H7 (cell line): ENCODE data around the gene KLHDC9. TPM values are rescaled to one million over a fixed set of nuclear protein-coding genes. Genes with fewer than 3 reads are reported as not detected.
"Not testable (repeated sequence)": the region's sequence is repeated elsewhere in the genome, so short reads cannot be mapped to it uniquely, and the experiment has no call there.

Experiments used
- DNase-seq: peaks from one replicate; pipeline ENCODE4 v3.0.0; 2012
- H3K27me3 ChIP-seq: 2 replicates; pipeline ENCODE4 v1.6.0; 2011; ENCODE audit warnings: mild to moderate bottlenecking, low read length; ENCODE audit not compliant: control insufficient read depth, insufficient read depth
- H3K36me3 ChIP-seq: replicated peaks from 2 replicates; pipeline ENCODE4 v1.5.1; 2011; ENCODE audit warnings: low read length; ENCODE audit not compliant: control insufficient read depth, insufficient read depth
- H3K4me3 ChIP-seq: 2 replicates; pipeline ENCODE4 v1.5.1; 2011; ENCODE audit warnings: low read depth, mild to moderate bottlenecking, control low read depth, low read length, moderate library complexity; ENCODE audit not compliant: insufficient read depth
- total RNA-seq: library from RNA; depleted of rRNA; stranded (reverse); fragments of >200 nt; shearing (Covaris generic); gene quantifications from 2 replicates; pipeline ENCODE4 v1.2.3, GENCODE V29; 2014

Gene KLHDC9
- total RNA-seq, 1 experiment from 2014 or later: 23.2 TPM

GRCh38 chr1:161096530-161096929 lies 1.6 kb upstream of the KLHDC9 start:
- H3K27me3 ChIP-seq: peaks cover 1% of the 10 kb centered on the region; the same call in 1 of the 2 replicates
- H3K4me3 ChIP-seq: no peak overlapping the region
- peaks cover 4% of the 10 kb centered on the region for H3K36me3 ChIP-seq
- peak; percentile 11 for DNase-seq

- DNase-seq: no peak
- H3K27me3 ChIP-seq: peaks cover 1% of the 10 kb centered on the region; the same call in 1 of the 2 replicates
- peak overlapping the region; percentile 93 for H3K4me3 ChIP-seq
- peaks cover 10% of the 10 kb centered on the region for H3K36me3 ChIP-seq
Measured at GRCh38 chr1:161099090-161099802, 1.1 kb downstream of the KLHDC9 start.

- peaks cover 10% of the 10 kb centered on the region for H3K36me3 ChIP-seq
- H3K27me3 ChIP-seq: peaks cover 1% of the 10 kb centered on the region; the same call in 1 of the 2 replicates
- no peak overlapping the region for H3K4me3 ChIP-seq
- DNase-seq: no peak
Measured at GRCh38 chr1:161100556-161100955, 2.4 kb downstream of the KLHDC9 start.

- DNase-seq: no peak
- H3K36me3 ChIP-seq: peaks cover 7% of the 10 kb centered on the region
- H3K4me3 ChIP-seq: no peak overlapping the region
- no peaks in the 10 kb centered on the region for H3K27me3 ChIP-seq
Measured at GRCh38 chr1:161106431-161106830, 8.3 kb downstream of the KLHDC9 start.

- no peak overlapping the region for H3K4me3 ChIP-seq
- no peaks in the 10 kb centered on the region; the same call in 1 of the 2 replicates for H3K36me3 ChIP-seq
- no peaks in the 10 kb centered on the region for H3K27me3 ChIP-seq
- DNase-seq: no peak
Measured at GRCh38 chr1:161111117-161111516, 13.0 kb downstream of the KLHDC9 start.

GRCh38 chr1:161111527-161111926 lies 13.4 kb downstream of the KLHDC9 start:
- Histone ChIP-seq H3K4me3 (no peak overlapping the region), H3K27me3 (no peaks in the 10 kb centered on the region), H3K36me3 (no peaks in the 10 kb centered on the region; the same call in 1 of the 2 replicates)
- DNase-seq: no peak

GRCh38 chr1:161113915-161114314 lies 15.8 kb downstream of the KLHDC9 start:
- Histone ChIP-seq H3K4me3 (no peak overlapping the region), H3K36me3 (no peaks in the 10 kb centered on the region; the same call in 1 of the 2 replicates), H3K27me3 (no peaks in the 10 kb centered on the region)
- DNase-seq: no peak

GRCh38 chr1:161114556-161114955 lies 16.4 kb downstream of the KLHDC9 start:
- no peak for DNase-seq
- no peak overlapping the region for H3K4me3 ChIP-seq
- H3K36me3 ChIP-seq: no peaks in the 10 kb centered on the region; the same call in 1 of the 2 replicates
- no peaks in the 10 kb centered on the region for H3K27me3 ChIP-seq

GRCh38 chr1:161115132-161115711 lies 17.1 kb downstream of the KLHDC9 start:
- H3K4me3 ChIP-seq: no peak overlapping the region
- H3K27me3 ChIP-seq: no peaks in the 10 kb centered on the region
- H3K36me3 ChIP-seq: peaks cover 6% of the 10 kb centered on the region
- DNase-seq: no peak

- not testable (repeated sequence) for DNase-seq, H3K27me3 ChIP-seq, H3K4me3 ChIP-seq, H3K36me3 ChIP-seq
Measured at GRCh38 chr1:161115961-161116360, 17.8 kb downstream of the KLHDC9 start.

GRCh38 chr1:161117759-161118581 lies 19.8 kb downstream of the KLHDC9 start, which contains the start of the genes NIT1 and PFDN2:
NIT1 (plus strand) TSS chr1:161118105; CDS start chr1:161118177, 72 bp downstream.
PFDN2 (minus strand) TSS chr1:161118037; CDS start chr1:161118026, 11 bp downstream.
- H3K27me3 ChIP-seq: no peaks in the 10 kb centered on the region
- peaks cover 27% of the 10 kb centered on the region for H3K36me3 ChIP-seq
- DNase-seq: peak; percentile 96
- peak within 1 kb of the TSS; percentile 91 for H3K4me3 ChIP-seq

- peak; percentile 81 for DNase-seq
- H3K27me3 ChIP-seq: no peaks in the 10 kb centered on the region
- peak overlapping the region; percentile 91; the same call in 1 of the 2 replicates for H3K4me3 ChIP-seq
- peaks cover 35% of the 10 kb centered on the region for H3K36me3 ChIP-seq
Measured at GRCh38 chr1:161119092-161119903, 21.1 kb downstream of the KLHDC9 start.

GRCh38 chr1:161121042-161121650 lies 23.0 kb downstream of the KLHDC9 start:
- DNase-seq: no peak
- no peak overlapping the region for H3K4me3 ChIP-seq
- peaks cover 36% of the 10 kb centered on the region for H3K36me3 ChIP-seq
- H3K27me3 ChIP-seq: no peaks in the 10 kb centered on the region
